GM19455 (cell line): ENCODE data around the gene LYPD3.
"Not testable (repeated sequence)": the region's sequence is repeated elsewhere in the genome, so short reads cannot be mapped to it uniquely, and the experiment has no call there.

Experiments used
- ATAC-seq: cut with Tn5 transposase; IDR thresholded peaks from one replicate; pipeline ENCODE4 v1.9.1; 2021; ENCODE audit not compliant: unreplicated experiment

The LYPD3 gene

DNA sequence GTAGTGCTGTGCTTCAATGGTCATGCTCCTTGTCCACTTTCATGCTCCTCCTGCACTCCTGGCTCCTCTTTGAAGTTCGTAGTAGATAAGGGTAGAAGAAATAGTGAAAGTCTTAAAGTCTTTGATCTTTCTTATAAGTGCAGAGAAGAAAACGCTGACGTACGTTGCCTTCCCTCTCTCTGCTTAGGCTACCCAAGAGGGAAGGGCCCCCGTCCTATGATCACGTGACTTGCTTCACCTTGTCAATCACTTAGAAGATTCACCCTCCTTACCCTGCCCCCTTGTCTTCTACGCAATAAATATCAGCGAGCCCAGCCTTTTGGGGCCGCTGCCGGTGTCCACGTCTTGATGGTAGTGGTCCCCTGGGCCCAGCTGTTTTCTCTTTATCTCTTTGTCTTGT lies 28.1 kb downstream of the LYPD3 start:
- not testable (repeated sequence) for ATAC-seq

DNA sequence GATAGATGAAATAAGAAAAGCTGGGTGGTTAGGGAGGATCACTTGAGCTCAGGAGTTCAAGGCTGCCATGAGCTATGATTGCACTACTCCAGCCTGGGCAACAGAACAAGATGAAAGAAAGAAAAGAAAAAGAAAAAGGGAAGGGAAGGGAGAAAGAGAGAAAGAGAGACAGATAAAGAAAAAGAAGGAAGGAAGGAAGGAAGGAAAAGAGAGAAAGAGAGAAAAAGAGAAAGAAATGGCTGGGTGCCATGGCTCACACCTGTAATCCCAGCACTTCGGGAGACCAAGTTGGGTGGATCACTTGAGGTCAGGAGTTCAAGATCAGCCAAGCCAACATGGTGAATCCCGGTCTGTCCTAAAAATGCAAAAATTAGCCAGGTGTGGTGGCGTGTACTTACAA lies 29.6 kb downstream of the LYPD3 start:
- ATAC-seq: no peak

DNA sequence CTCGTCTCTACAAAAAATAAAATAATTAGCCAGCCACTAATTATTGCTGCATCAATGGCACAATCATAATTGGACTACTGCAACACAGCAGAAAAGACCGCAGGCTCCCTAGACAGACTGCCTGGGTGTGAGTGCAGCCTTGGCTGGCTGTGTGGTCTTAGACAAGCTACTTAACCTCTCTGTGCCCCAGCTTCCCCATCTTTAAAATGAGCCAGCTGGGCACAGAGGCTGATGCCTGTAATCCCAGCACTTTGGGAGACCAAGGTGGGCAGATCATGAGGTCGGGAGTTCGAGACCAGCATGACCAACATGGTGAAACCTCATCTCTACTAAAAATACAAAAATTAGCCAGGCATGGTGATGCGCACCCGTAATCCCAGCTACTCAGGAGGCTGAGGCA lies 31.7 kb downstream of the LYPD3 start:
- ATAC-seq: no peak

- no peak for ATAC-seq
Measured at GRCh38 chr19:43433358-43433673, 32.1 kb downstream of the LYPD3 start.

DNA sequence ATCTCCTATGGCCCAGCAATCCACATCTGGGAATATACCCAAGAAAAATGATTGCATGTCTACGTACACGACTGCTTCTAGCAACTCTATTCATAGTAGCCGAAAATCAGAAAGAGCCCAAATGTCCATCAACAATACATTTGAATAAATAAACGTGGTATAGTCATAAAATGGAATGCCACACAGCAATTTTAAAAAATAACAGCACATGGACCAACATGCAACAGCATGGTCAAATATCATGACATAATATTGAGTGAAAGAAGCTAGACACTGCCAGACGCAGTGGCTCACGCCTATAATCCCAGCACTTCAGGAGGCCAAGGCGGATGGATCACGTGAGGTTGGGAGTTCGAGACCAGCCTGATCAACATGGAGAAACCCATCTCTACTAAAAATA lies 34.4 kb downstream of the LYPD3 start:
- no peak for ATAC-seq

DNA sequence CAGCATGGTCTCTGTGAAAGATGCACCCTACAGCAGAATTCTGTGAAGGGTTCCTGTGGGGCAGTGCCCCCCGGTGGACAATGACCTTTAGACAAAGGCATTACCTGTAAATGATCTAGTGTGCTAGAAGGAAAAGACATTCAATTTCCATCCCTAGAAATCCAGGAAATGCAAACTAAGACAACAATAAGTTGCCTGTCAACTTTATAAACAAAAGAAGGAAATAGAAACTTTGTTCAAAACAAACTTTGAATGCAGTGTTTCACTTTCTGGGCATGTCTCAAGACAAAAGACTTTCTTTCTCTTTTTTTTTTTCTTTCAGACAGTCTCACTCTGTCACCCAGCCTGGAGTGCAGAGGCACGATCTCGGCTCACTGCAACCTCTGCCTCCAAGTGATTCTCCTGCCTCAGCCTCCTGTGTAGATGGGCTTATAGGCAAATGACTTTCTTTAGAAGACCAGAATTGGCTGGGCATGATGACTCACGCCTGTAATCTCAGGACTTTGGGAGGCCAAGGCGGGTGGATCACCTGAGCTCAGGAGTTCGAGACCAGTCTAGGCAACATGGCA lies 35.2 kb downstream of the LYPD3 start:
- ATAC-seq: no peak

DNA sequence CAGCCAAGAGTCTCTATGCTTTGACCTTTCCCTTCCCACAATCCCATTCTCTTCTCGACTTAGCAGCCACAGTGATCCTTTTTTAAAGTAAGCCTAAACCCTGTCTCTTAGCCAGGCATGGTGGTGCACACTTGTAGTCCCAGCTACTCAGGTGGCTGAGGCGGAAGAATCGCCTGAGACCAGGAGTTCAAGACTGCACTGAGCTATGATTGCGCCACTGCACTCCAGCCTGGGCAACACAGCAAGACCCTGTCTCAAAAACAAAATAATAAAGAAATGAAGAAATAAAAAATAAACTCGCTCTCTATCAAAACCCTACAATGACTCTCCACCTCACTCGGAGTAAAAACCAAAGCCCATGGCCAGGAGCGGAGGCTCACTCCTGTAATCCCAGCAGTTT lies 36.0 kb downstream of the LYPD3 start:
- ATAC-seq: no peak

GRCh38 chr19:43425567-43426392 lies 39.6 kb downstream of the LYPD3 start:
- no peak for ATAC-seq

GRCh38 chr19:43423779-43424178 lies 41.6 kb downstream of the LYPD3 start:
- no peak for ATAC-seq

GRCh38 chr19:43422689-43423066 lies 42.7 kb downstream of the LYPD3 start:
- ATAC-seq: no peak

- no peak for ATAC-seq
Measured at GRCh38 chr19:43422000-43422688, 43.3 kb downstream of the LYPD3 start.

GRCh38 chr19:43420954-43421353 lies 44.5 kb downstream of the LYPD3 start:
- ATAC-seq: no peak

DNA sequence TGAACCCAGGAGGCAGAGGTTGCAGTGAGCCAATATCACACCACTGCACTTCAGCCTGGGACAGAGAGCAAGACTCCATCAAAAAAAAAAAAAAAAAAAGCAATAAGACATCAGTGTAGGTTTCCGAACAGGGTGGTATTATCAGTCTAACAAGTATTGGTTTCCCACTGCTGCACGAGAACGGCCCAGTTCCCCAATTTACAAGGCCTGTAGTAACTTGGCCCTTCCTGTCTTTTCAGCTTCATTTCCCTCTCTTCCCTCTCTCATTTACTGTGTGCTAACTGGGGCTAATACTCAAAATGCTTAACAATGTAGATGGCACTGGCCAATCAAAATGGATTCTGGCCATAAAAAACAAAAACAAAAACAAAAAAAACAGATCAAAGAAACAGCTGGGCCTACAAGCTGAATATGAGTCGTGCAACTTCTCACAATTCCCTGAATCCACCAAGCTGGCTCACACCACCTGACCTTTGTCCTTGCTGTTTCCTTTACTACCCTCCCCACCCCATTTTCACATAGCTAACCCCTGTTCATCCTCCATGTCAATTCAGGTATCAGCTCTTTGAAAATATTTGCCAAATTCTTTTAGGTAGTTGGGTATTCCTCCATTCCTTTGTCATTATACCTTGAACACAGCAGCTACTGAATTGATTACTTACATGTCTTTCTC lies 48.3 kb downstream of the LYPD3 start:
- no peak for ATAC-seq

DNA sequence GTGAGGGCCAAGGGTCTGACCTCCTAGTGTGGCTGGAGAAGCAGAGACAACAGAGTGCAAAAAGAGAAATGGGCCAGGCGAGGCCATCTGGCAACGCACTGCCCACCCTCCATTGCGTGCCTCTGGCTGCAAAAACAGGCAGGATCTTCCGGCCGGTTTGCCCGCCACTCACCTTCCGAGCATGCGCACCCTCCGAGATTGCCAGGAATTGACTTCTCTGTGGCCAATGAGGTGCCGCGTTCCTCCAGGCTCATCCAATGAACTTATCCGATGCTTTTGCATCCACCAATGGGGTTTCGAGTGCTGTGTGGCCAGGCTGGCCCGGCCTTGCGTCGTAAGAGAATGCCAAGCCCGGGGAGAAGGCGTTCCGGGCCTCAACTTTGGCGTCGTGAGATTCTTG lies 50.9 kb downstream of the LYPD3 start, which contains the start of gene TEX101:
TSS of gene TEX101 (plus strand) at position 337 of the 400 bp plus-strand sequence. CDS start 1,030 bp downstream, outside the sequence.
- ATAC-seq: no peak

GRCh38 chr19:43412441-43412840 lies 53.0 kb downstream of the LYPD3 start:
- ATAC-seq: no peak
